Natural killer cell (primary cell): Measurements from ENCODE around the gene MYO18B. TPM values are rescaled to one million over a fixed set of nuclear protein-coding genes. Genes with fewer than 3 reads are reported as not detected.

Source experiments
- ATAC-seq, 3 donors: fragments of 150-1000 bp in 2 of 3; fragments of 200-7000 bp in 1 of 3; cut with Tn5 transposase; 1 replicate in 1 of 3; 2 replicates in 2 of 3; pipeline ENCODE4 v1.10.0; 2021; ENCODE audit warnings: mild to moderate bottlenecking in 2 of 3, moderate library complexity in 2 of 3
- DNase-seq, 2 donors: peaks; one replicate each; pipeline versions ENCODE4 v3.0.0 to v3.0.0-alpha.2; 2013 to 2021; ENCODE audit warnings: mixed read lengths in 1 of 2
- H3K27ac ChIP-seq: one replicate; pipeline ENCODE4 v1.5.1; 2013; ENCODE audit warnings: mild to moderate bottlenecking, low read length
- H3K27me3 ChIP-seq: one replicate; pipeline ENCODE4 v1.6.1; 2013; ENCODE audit warnings: low read length; ENCODE audit not compliant: control insufficient read depth, insufficient read depth
- H3K36me3 ChIP-seq: one replicate; pipeline ENCODE4 v1.6.1; 2013; ENCODE audit warnings: low read length; ENCODE audit not compliant: control insufficient read depth, insufficient read depth
- H3K4me1 ChIP-seq: one replicate; pipeline ENCODE4 v1.6.1; 2013; ENCODE audit warnings: low read length; ENCODE audit not compliant: control insufficient read depth, insufficient read depth
- H3K4me3 ChIP-seq: one replicate; pipeline ENCODE4 v1.5.1; 2013; ENCODE audit warnings: low read length
- H3K9me3 ChIP-seq: one replicate; pipeline ENCODE4 v1.6.1; 2013; ENCODE audit warnings: low read length; ENCODE audit not compliant: control insufficient read depth, insufficient read depth
- H3K27ac Mint-ChIP-seq, 2 donors: one replicate each; pipeline ENCODE4 v1.8.0; 2022; ENCODE audit warnings: mild to moderate bottlenecking in 2 of 2, mixed read lengths in 2 of 2, moderate library complexity in 1 of 2
- H3K27me3 Mint-ChIP-seq, 2 donors: one replicate each; pipeline ENCODE4 v1.8.0; 2022; ENCODE audit warnings: low read depth in 2 of 2, mixed read lengths in 2 of 2
- H3K36me3 Mint-ChIP-seq: one replicate; pipeline ENCODE4 v1.8.0; 2022; ENCODE audit warnings: mixed read lengths
- H3K4me1 Mint-ChIP-seq, 2 donors: one replicate each; pipeline ENCODE4 v1.8.0; 2022; ENCODE audit warnings: mixed read lengths in 2 of 2
- H3K4me3 Mint-ChIP-seq: one replicate; pipeline ENCODE4 v1.8.0; 2022; ENCODE audit warnings: mild to moderate bottlenecking, moderate library complexity, mixed read lengths
- H3K9me3 Mint-ChIP-seq, 2 donors: one replicate each; pipeline ENCODE4 v1.8.0; 2022; ENCODE audit warnings: mixed read lengths in 2 of 2
- WGBS: methylation state at CpG from one replicate; pipeline ENCODE4 v1.1.7; 2013; ENCODE audit warnings: missing lambda C conversion rate; ENCODE audit not compliant: insufficient coverage; 5-methylcytosine and 5-hydroxymethylcytosine counted together
- intact Hi-C: fragments of 100-400 bp; cut with micrococcal nuclease; formaldehyde crosslinking; loops from one replicate; pipeline ENCODE4 v1.14.2; 2022
- total RNA-seq, 4 donors: library from RNA; stranded (reverse); fragments of 120-200 nt in 1 of 4; gene quantifications; one replicate each; pipeline versions ENCODE4 v1.2.3 to v1.2.4, GENCODE V29; 2013 to 2022
- TF ChIP-seq, protein P1 (sequence below): fragments of 200-600 bp; IDR thresholded peaks from one replicate; pipeline ENCODE4 v1.8.0; 2022; ENCODE audit warnings: antibody characterized with exemption

MYO18B gene
- total RNA-seq, 3 donors from 2014 or later (not counting 1 experiment from before 2014, with no cell fraction given) = 0.07 to 0.14 (median 0.10) TPM

GRCh38 chr22:25753252-25753651 lies 11.3 kb downstream of the MYO18B start:
- Mint-ChIP-seq H3K4me1 (no peaks in the 10 kb centered on the region), H3K36me3 (no peaks in the 10 kb centered on the region), H3K9me3 (no peaks in the 10 kb centered on the region), H3K27me3 (peaks cover 0 to 4% of the 10 kb centered on the region in 2 donors), H3K4me3 (no peak overlapping the region), H3K27ac (no peak overlapping the region)
- ATAC-seq = no peak
- no peaks in the 10 kb centered on the region for H3K4me1 ChIP-seq
- WGBS = 97% methylated on average over 14 of the region's 14 CpGs
- H3K9me3 ChIP-seq = no peaks in the 10 kb centered on the region
- TF ChIP-seq, protein P1, sequence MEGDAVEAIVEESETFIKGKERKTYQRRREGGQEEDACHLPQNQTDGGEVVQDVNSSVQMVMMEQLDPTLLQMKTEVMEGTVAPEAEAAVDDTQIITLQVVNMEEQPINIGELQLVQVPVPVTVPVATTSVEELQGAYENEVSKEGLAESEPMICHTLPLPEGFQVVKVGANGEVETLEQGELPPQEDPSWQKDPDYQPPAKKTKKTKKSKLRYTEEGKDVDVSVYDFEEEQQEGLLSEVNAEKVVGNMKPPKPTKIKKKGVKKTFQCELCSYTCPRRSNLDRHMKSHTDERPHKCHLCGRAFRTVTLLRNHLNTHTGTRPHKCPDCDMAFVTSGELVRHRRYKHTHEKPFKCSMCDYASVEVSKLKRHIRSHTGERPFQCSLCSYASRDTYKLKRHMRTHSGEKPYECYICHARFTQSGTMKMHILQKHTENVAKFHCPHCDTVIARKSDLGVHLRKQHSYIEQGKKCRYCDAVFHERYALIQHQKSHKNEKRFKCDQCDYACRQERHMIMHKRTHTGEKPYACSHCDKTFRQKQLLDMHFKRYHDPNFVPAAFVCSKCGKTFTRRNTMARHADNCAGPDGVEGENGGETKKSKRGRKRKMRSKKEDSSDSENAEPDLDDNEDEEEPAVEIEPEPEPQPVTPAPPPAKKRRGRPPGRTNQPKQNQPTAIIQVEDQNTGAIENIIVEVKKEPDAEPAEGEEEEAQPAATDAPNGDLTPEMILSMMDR = no peak
- intact Hi-C loops = no loop called here
- no peak overlapping the region for H3K4me3 ChIP-seq
- no peaks in the 10 kb centered on the region for H3K27me3 ChIP-seq
- DNase-seq = no peak
- no peak overlapping the region for H3K27ac ChIP-seq
- H3K36me3 ChIP-seq = no peaks in the 10 kb centered on the region

DNA sequence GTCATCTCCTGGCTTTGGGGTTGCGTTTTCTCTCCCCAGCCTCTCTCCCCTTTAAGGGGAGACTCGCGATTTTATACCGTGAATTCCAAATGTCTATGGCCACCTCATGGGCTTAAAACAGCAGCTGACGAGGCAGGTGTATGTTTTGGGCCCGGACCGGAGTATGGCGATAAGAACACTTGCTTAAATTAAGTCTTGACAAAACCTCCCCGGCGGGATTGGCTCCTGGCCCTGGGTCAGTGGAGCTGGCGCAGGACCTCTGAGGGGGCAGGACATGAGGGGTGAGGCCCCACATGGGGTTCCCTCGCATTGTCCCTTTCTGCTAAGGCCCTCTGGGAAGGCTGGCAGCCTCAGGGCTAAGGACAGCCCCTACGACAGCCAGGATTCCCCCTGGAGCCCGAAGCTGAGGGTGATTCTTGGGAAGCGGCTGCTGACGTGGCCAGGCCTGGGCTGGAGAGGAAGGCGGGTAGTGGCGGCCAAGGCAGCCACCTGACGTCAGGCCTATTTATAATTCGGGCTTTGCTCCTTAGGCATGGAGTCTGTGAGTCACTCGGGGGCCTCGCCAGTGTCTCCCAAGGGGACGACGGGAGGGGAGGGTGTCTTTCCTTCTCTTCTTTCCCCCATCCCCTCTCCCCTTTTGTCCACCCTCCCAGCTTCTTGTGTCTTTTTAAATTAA lies 12.7 kb downstream of the MYO18B start:
- Histone ChIP-seq H3K27ac (no peak overlapping the region), H3K36me3 (no peaks in the 10 kb centered on the region), H3K9me3 (no peaks in the 10 kb centered on the region), H3K27me3 (no peaks in the 10 kb centered on the region), H3K4me1 (no peaks in the 10 kb centered on the region), H3K4me3 (no peak overlapping the region)
- Mint-ChIP-seq H3K4me3 (no peak overlapping the region), H3K27ac (no peak overlapping the region), H3K27me3 (peaks cover 0 to 2% of the 10 kb centered on the region in 2 donors), H3K9me3 (no peaks in the 10 kb centered on the region), H3K4me1 (no peaks in the 10 kb centered on the region), H3K36me3 (no peaks in the 10 kb centered on the region)
- ATAC-seq (no peak), DNase-seq (no peak)
- 90% methylated on average over 20 of the region's 24 CpGs for WGBS
- TF ChIP-seq, protein P1 = no peak
- intact Hi-C loops = no loop called here

GRCh38 chr22:25757686-25758085 lies 15.7 kb downstream of the MYO18B start:
- H3K27ac Mint-ChIP-seq = no peak overlapping the region
- intact Hi-C loops = no loop called here
- H3K4me3 Mint-ChIP-seq = no peak overlapping the region
- no peaks in the 10 kb centered on the region for H3K36me3 Mint-ChIP-seq
- no peaks in the 10 kb centered on the region for H3K36me3 ChIP-seq
- 56% methylated on average over 3 of the region's 3 CpGs for WGBS
- no peaks in the 10 kb centered on the region for H3K4me1 ChIP-seq
- H3K9me3 ChIP-seq = no peaks in the 10 kb centered on the region
- H3K27me3 Mint-ChIP-seq = peaks cover 0 to 3% of the 10 kb centered on the region in 2 donors
- no peaks in the 10 kb centered on the region for H3K9me3 Mint-ChIP-seq
- no peaks in the 10 kb centered on the region for H3K27me3 ChIP-seq
- no peak overlapping the region for H3K4me3 ChIP-seq
- ATAC-seq (no peak), DNase-seq (no peak)
- H3K4me1 Mint-ChIP-seq = no peaks in the 10 kb centered on the region
- TF ChIP-seq, protein P1 = no peak
- no peak overlapping the region for H3K27ac ChIP-seq

DNA sequence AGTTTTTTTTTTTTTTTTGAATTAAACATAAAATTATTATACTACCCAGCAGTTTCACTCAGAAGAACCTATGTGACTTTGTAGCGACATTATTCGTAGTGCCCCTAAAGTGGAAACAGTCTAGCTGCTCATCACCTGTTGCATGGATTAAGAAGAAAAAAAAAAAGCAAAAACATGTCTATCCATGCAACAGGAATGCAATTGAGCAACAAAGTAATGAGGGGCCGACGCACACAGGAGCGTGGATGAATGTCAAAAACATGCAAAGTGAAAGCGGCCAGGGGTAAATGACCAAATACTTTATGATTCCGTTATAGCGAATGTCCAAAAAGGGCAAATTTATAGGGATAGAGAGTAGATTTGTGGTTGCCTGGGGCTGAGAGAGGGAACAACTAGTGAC lies 16.3 kb downstream of the MYO18B start:
- Mint-ChIP-seq H3K27ac (no peak overlapping the region), H3K27me3 (peaks cover 0 to 4% of the 10 kb centered on the region in 2 donors), H3K4me1 (no peaks in the 10 kb centered on the region), H3K9me3 (no peaks in the 10 kb centered on the region), H3K4me3 (no peak overlapping the region), H3K36me3 (no peaks in the 10 kb centered on the region)
- TF ChIP-seq, protein P1 = no peak
- Histone ChIP-seq H3K27ac (no peak overlapping the region), H3K36me3 (no peaks in the 10 kb centered on the region), H3K27me3 (no peaks in the 10 kb centered on the region), H3K9me3 (no peaks in the 10 kb centered on the region), H3K4me1 (no peaks in the 10 kb centered on the region), H3K4me3 (no peak overlapping the region)
- no peak for ATAC-seq
- intact Hi-C loops = no loop called here
- 89% methylated on average over 8 of the region's 8 CpGs for WGBS
- no peak for DNase-seq
